ENCODE data around the gene ITGA6. TPM values are rescaled to one million over a fixed set of nuclear protein-coding genes. Genes with fewer than 3 reads are reported as not detected.

ITGA6 gene
- total RNA-seq, 1 experiment from 2014 or later = 93.1 TPM

DNA sequence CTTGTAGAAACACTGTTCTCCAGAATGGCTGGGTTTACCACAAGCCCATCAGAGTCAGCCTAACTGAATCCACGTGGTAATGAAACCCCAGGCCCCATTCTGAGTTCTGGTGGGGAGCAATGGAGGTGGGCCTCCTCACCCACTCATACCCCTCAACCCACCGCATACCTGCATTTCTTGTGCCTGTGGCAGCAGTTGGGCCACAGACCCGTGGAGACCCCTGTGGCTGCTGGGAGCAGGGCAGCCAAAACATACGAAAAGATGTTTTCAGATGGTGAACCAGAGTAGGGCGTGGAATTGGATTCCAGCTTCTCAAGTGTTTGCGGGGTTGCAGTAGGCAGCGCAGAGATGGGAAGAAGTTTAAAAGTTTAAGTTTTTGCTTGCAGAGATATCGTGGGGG lies 51.0 kb downstream of the ITGA6 start:
- Histone ChIP-seq H3K27me3 (ENCODE audit: insufficient read depth, low read length) (no peaks in the 10 kb centered on the region), H2AFZ (ENCODE audit: low read depth, low read length, poor library complexity, severe bottlenecking) (no peak overlapping the region), H3K36me3 (ENCODE audit: control insufficient read depth in 1 of 2, insufficient read depth in 2 of 2, low read length in 2 of 2) (peaks cover 41 to 67% of the 10 kb centered on the region in 2 experiments), H4K20me1 (ENCODE audit: insufficient read depth) (no peaks in the 10 kb centered on the region), H3K4me2 (ENCODE audit: low read length) (no peak overlapping the region), H3K27ac (ENCODE audit: low read depth, low read length) (no peak overlapping the region), H3K9ac (ENCODE audit: low read length) (no peak overlapping the region), H3K9me3 (ENCODE audit: control insufficient read depth in 1 of 2, insufficient read depth in 1 of 2, low read depth in 1 of 2, low read length in 2 of 2) (no peaks in the 10 kb centered on the region), H3K4me1 (ENCODE audit: control insufficient read depth in 1 of 2, insufficient read depth in 2 of 2, low read length in 2 of 2) (no peaks in the 10 kb centered on the region), H3K4me3 (replicated peaks in 1 of 2; ENCODE audit: low read depth in 1 of 2, low read length in 2 of 2) (no peak overlapping the region), H3K9me2 (ENCODE audit: insufficient read depth) (no peaks in the 10 kb centered on the region), H3K79me2 (ENCODE audit: insufficient read depth, low read length) (peaks cover 7% of the 10 kb centered on the region)
- RAD21 ChIA-PET (ENCODE audit: low non-redundant PET in 1 of 2, low total read pairs in 2 of 2, uncharacterized antibody in 2 of 2, unreplicated experiment in 2 of 2) = no interaction called here
- POLR2A ChIA-PET = no interaction called here
- TF ChIP-seq, protein P1, sequence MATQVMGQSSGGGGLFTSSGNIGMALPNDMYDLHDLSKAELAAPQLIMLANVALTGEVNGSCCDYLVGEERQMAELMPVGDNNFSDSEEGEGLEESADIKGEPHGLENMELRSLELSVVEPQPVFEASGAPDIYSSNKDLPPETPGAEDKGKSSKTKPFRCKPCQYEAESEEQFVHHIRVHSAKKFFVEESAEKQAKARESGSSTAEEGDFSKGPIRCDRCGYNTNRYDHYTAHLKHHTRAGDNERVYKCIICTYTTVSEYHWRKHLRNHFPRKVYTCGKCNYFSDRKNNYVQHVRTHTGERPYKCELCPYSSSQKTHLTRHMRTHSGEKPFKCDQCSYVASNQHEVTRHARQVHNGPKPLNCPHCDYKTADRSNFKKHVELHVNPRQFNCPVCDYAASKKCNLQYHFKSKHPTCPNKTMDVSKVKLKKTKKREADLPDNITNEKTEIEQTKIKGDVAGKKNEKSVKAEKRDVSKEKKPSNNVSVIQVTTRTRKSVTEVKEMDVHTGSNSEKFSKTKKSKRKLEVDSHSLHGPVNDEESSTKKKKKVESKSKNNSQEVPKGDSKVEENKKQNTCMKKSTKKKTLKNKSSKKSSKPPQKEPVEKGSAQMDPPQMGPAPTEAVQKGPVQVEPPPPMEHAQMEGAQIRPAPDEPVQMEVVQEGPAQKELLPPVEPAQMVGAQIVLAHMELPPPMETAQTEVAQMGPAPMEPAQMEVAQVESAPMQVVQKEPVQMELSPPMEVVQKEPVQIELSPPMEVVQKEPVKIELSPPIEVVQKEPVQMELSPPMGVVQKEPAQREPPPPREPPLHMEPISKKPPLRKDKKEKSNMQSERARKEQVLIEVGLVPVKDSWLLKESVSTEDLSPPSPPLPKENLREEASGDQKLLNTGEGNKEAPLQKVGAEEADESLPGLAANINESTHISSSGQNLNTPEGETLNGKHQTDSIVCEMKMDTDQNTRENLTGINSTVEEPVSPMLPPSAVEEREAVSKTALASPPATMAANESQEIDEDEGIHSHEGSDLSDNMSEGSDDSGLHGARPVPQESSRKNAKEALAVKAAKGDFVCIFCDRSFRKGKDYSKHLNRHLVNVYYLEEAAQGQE (IDR thresholded peaks at IDR 0.05; ENCODE audit: low read depth) = no peak
- no peak for TF ChIP-seq TCF7L2 (IDR thresholded peaks at IDR 0.05; ENCODE audit: borderline replicate concordance, extremely low read depth, insufficient read depth, insufficient read length)
- no peak for TF ChIP-seq POLR2AphosphoS5 (IDR thresholded peaks at IDR 0.05; ENCODE audit: low read depth, low read length)
- TF ChIP-seq SP1 (IDR thresholded peaks at IDR 0.05; ENCODE audit: low read depth) = no peak
- TF ChIP-seq ZNF274 (IDR thresholded peaks at IDR 0.05; ENCODE audit: low read depth, low read length) = no peak
- TF ChIP-seq ATF3 (IDR thresholded peaks at IDR 0.05) = no peak
- no peak for TF ChIP-seq FOSL1 (IDR thresholded peaks at IDR 0.05; ENCODE audit: low read depth)
- TF ChIP-seq, protein P2, sequence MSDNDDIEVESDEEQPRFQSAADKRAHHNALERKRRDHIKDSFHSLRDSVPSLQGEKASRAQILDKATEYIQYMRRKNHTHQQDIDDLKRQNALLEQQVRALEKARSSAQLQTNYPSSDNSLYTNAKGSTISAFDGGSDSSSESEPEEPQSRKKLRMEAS (IDR thresholded peaks at IDR 0.05) = no peak
- no peak for TF ChIP-seq RAD21 (IDR thresholded peaks at IDR 0.05; ENCODE audit: low read depth)
- TF ChIP-seq POLR2A (IDR thresholded peaks at IDR 0.05; ENCODE audit: borderline replicate concordance, extremely low read depth, insufficient read depth, insufficient read length) = no peak
- no peak for TF ChIP-seq CTCF (IDR thresholded peaks at IDR 0.05 in 2 of 3, conservative IDR thresholded peaks at IDR 0.05 in 1 of 3; ENCODE audit: borderline replicate concordance in 1 of 3, insufficient read depth in 1 of 3, low read depth in 2 of 3, low read length in 2 of 3)
- TF ChIP-seq CBX3 (IDR thresholded peaks at IDR 0.05; ENCODE audit: low read depth) = no peak
- no peak for TF ChIP-seq EGR1 (IDR thresholded peaks at IDR 0.05; ENCODE audit: low read depth)
- TF ChIP-seq JUND (IDR thresholded peaks at IDR 0.05) = no peak
- no peak for TF ChIP-seq SIN3A (IDR thresholded peaks at IDR 0.05; ENCODE audit: low read depth)
- TF ChIP-seq ELF1 (IDR thresholded peaks at IDR 0.05; ENCODE audit: borderline replicate concordance, low read depth) = no peak
- TF ChIP-seq EZH2phosphoT487 (IDR thresholded peaks at IDR 0.05; ENCODE audit: borderline replicate concordance) = no peak
- TF ChIP-seq SRF (IDR thresholded peaks at IDR 0.05; ENCODE audit: low read depth) = no peak
- no peak for TF ChIP-seq ZFX (IDR thresholded peaks at IDR 0.05)
- TF ChIP-seq EZH2 (IDR thresholded peaks at IDR 0.05) = no peak
- CTCF ChIA-PET = no interaction called here
- ATAC-seq (no peak), DNase-seq (ENCODE audit: low read depth, low spot score) (no peak)
- no TSS peak for BruUV-seq (replicated peaks)
- intact Hi-C loops (cut with micrococcal nuclease) = no loop called here

Measured in HCT116 (cell line).